WTC11 (cell line): ENCODE measurements around the gene CEP76.

Source experiments
- AFF4 ChIP-seq: sonication (generic); formaldehyde crosslinking; IDR thresholded peaks from 2 replicates; pipeline ENCODE4 v1.8.1; 2023; ENCODE audit warnings: mild to moderate bottlenecking, missing genetic modification reagents, borderline replicate concordance
- CTCF ChIP-seq: fragments of 200-600 bp; IDR thresholded peaks from 2 replicates; pipeline ENCODE4 v1.8.0; 2022; ENCODE audit warnings: antibody characterized with exemption
- ERG ChIP-seq: fragments of 250-450 bp; sonication (Bioruptor Pico); IDR thresholded peaks from 2 replicates; pipeline ENCODE4 v1.8.0; 2021; ENCODE audit warnings: mild to moderate bottlenecking
- GABPB1 ChIP-seq: sonication (generic); formaldehyde crosslinking; IDR thresholded peaks from 2 replicates; pipeline ENCODE4 v1.8.1; 2023; ENCODE audit warnings: mild to moderate bottlenecking, missing genetic modification reagents
- MLX ChIP-seq: sonication (generic); formaldehyde crosslinking; IDR thresholded peaks from 2 replicates; pipeline ENCODE4 v1.8.1; 2023; ENCODE audit warnings: mild to moderate bottlenecking, missing genetic modification reagents, moderate library complexity
- ZNF263 ChIP-seq: sonication (generic); formaldehyde crosslinking; IDR thresholded peaks from 2 replicates; pipeline ENCODE4 v1.8.1; 2022; ENCODE audit warnings: low read depth, mild to moderate bottlenecking, moderate library complexity, missing genetic modification reagents

GRCh38 chr18:12699747-12700146 lies 2.8 kb downstream of the CEP76 start:
- TF ChIP-seq CTCF (no peak), ERG (CRISPR knock-in tag) (no peak), AFF4 (CRISPR knock-in tag) (no peak), MLX (CRISPR knock-in tag) (no peak), ZNF263 (CRISPR knock-in tag) (no peak), GABPB1 (CRISPR knock-in tag) (no peak)
